SK-N-SH (cell line): ENCODE data around the gene UBAC2.

Experiments
- GATA2 ChIP-seq: sonication (generic); formaldehyde crosslinking; IDR thresholded peaks from 2 replicates; pipeline ENCODE4 v1.5.0; 2020; ENCODE audit warnings: mild to moderate bottlenecking, missing genetic modification reagents
- TF ChIP-seq, protein P1 (sequence below): fragments of 150-350 bp; IDR thresholded peaks from 2 replicates; pipeline ENCODE4 v1.6.1; 2017; ENCODE audit warnings: antibody characterized with exemption, low read length, low read depth, borderline replicate concordance

DNA sequence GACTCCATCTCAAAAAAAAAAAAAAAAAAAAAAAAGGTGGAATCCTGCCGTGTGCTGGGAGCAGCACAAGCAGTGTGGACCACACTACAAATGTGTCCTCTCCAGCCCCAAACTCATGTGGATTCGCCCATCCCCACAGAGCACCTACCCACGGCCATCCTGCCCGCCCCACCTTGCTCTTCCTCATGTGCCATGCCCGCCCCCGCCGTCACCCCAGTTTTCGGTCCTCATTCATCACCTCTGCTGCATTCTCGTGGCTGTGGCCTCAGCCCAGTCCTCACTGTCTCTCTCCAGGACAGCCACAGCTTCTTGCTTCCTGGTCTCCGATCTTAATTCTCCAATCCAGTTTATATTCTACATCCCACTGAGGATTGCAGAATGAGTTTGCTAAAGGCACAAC is 220.6 kb downstream of the UBAC2 start:
- TF ChIP-seq GATA2 (CRISPR knock-in tag): no peak
- TF ChIP-seq, protein P1, sequence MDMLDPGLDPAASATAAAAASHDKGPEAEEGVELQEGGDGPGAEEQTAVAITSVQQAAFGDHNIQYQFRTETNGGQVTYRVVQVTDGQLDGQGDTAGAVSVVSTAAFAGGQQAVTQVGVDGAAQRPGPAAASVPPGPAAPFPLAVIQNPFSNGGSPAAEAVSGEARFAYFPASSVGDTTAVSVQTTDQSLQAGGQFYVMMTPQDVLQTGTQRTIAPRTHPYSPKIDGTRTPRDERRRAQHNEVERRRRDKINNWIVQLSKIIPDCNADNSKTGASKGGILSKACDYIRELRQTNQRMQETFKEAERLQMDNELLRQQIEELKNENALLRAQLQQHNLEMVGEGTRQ: no peak
